ENCODE measurements around the gene WHRN.

GRCh38 chr9:114355821-114356220 lies 149.5 kb downstream of the WHRN start:
- TF ChIP-seq ZNF274 (IDR thresholded peaks at IDR 0.05; ENCODE audit: low read depth, low read length) = no peak
- TF ChIP-seq YY1 (IDR thresholded peaks at IDR 0.05; ENCODE audit: insufficient read depth, insufficient read length) = no peak
- TF ChIP-seq SUZ12 (IDR thresholded peaks at IDR 0.05; ENCODE audit: extremely low read depth, insufficient read depth, insufficient read length) = no peak

Measured in NT2/D1 (cell line).